ENCODE data around the gene DNAJC5G. TPM values are rescaled to one million over a fixed set of nuclear protein-coding genes. Genes with fewer than 3 reads are reported as not detected.

The DNAJC5G gene
- total and polyA plus RNA-seq, 9 of the 15 experiments (the other 6 are each of a cell fraction or from before 2014, with no cell fraction given): not detected

- TF ChIP-seq ZBTB26 (CRISPR knock-in tag; IDR thresholded peaks at IDR 0.05) (no peak), ZNF436 (CRISPR knock-in tag; IDR thresholded peaks at IDR 0.05) (no peak)
Measured at GRCh38 chr2:27304488-27305240, 29.4 kb downstream of the DNAJC5G start (continued).

GRCh38 chr2:27305516-27305915 lies 30.3 kb downstream of the DNAJC5G start:
- intact Hi-C loops (cut with micrococcal nuclease) (no loop called here), in situ Hi-C loops (cut with MboI) (no loop called here)
- Histone ChIP-seq H3K4me3 (no peak overlapping the region), H3K4me2 (ENCODE audit: insufficient read depth, low read length) (no peak overlapping the region), H2AFZ (ENCODE audit: low read depth, low read length) (no peak overlapping the region), H3K27ac (ENCODE audit: extremely low read depth, low read depth, low read length) (no peak overlapping the region), H3K4me1 (replicated peaks in 1 of 2; ENCODE audit: control insufficient read depth in 2 of 2, insufficient read depth in 2 of 2, low read length in 2 of 2) (peaks cover 0 to 8% of the 10 kb centered on the region in 2 experiments; a peak in 3 of 5 replicates), H3K9me1 (ENCODE audit: control insufficient read depth, insufficient read depth, low read length) (no peaks in the 10 kb centered on the region), H4K20me1 (replicated peaks; ENCODE audit: control insufficient read depth, insufficient read depth, low read length) (no peaks in the 10 kb centered on the region), H3K79me2 (ENCODE audit: control insufficient read depth, insufficient read depth, low read length) (no peaks in the 10 kb centered on the region), H3K9ac (ENCODE audit: insufficient read depth in 1 of 2, low read depth in 2 of 2, low read length in 2 of 2) (no peak overlapping the region), H3K27me3 (ENCODE audit: control insufficient read depth in 2 of 2, insufficient read depth in 2 of 2, low read length in 2 of 2) (no peaks in the 10 kb centered on the region), H3K9me3 (replicated peaks; ENCODE audit: control insufficient read depth, insufficient read depth, low read depth, low read length) (no peaks in the 10 kb centered on the region), H3K36me3 (ENCODE audit: control insufficient read depth, insufficient read depth, low read length) (peaks cover 15% of the 10 kb centered on the region; the same call in 2 of the 3 replicates)
- POLR2A ChIA-PET: interaction anchor here (0.6 to 1.0 kb wide), 2 partner anchors 177 to 329 kb away, joined by 3 to 4 read pairs; no protein-coding TSS in a partner anchor
- no TSS peak for BruUV-seq (replicated peaks)
- ATAC-seq: no peak
- CTCF ChIA-PET (ENCODE audit: low intra/inter-chr PET ratio): no interaction called here
- FAIRE-seq: no peak
- WGBS (ENCODE audit: insufficient coverage, low coverage, missing lambda C conversion rate): 75% methylated on average over 15 of the region's 16 CpGs
- no peak for DNase-seq (ENCODE audit: extremely low read depth in 1 of 4, low spot score in 3 of 4)
- TF ChIP-seq ZBTB33 (CRISPR knock-in tag; IDR thresholded peaks at IDR 0.05) (peak; percentile 70), ZNF354B (CRISPR knock-in tag; IDR thresholded peaks at IDR 0.05) (no peak)

Measured in K562 (cell line).